Measurements from ENCODE around the gene FAM222B.

Gene FAM222B

GRCh38 chr17:28744104-28744971 is 98.3 kb downstream of the FAM222B start:
- H3K4me3 ChIP-seq = peak overlapping the region; percentile 73
- no peak for TF ChIP-seq CTCF (IDR thresholded peaks at IDR 0.05)
- DNase-seq (ENCODE audit: low spot score) = no peak

GRCh38 chr17:28743243-28744103 is 99.1 kb downstream of the FAM222B start, which contains the start of gene TRAF4:
TRAF4 (plus strand) TSS chr17:28744011; CDS start chr17:28744113, 102 bp downstream.
- Histone ChIP-seq H3K27ac (peak within 1 kb of the TSS; percentile 85 to 90), H3K4me3 (peak within 1 kb of the TSS; percentile 73)
- TF ChIP-seq CTCF (IDR thresholded peaks at IDR 0.05) = no peak
- no peak for DNase-seq (ENCODE audit: low spot score)

More at GRCh38 chr17:28744104-28744971, 98.3 kb downstream of the FAM222B start:
- H3K27ac ChIP-seq = peak overlapping the region; percentile 85 to 90

DNA sequence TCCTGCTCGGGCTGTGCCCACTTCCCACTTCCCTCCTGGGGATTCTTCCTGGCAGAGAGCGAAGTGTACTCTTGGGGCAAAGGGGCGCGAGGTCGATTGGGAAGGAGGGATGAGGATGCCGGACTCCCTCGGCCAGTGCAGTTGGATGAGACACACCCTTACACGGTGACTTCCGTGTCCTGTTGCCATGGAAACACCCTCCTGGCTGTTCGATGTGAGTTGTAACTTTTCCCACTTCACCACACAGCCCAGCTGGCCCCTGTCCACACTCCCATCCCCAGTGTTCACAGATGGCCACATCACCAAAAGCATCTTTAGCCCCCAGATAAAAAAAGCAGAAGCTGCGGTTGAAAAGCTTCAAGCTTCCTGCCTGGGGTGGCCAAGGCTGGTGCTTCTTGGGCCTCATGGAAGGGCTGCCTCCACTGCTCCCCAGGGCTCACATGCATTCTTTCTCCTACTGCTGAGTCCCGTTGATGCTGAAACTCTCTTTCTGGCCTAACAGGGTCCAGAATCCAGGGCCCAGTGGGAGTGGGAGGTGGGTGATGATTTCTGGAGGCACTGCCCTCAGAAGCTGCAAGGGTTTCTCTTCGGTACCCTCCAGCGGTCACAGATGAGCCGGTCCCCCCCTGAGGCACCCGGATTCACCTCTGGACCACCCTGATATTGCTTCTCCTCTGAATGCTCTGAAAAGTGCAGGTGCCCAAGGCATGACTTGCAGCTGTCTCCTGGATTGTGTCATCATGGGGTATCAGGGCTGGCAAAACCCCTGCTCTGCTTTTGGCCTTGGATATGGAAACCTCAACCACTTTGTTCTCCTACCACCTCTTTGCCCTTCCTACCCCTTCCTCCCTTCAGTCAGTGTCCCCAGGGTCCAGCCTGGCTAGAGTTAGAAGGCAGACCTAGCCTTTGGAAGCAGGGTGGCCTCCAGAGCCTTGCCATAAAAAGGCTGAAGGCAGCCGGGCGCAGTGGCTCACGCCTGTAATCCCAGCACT is 100.9 kb downstream of the FAM222B start:
- H3K4me3 ChIP-seq = no peak overlapping the region
- no peak for TF ChIP-seq CTCF (IDR thresholded peaks at IDR 0.05)
- no peak overlapping the region for H3K27ac ChIP-seq
- DNase-seq (ENCODE audit: low spot score) = no peak

DNA sequence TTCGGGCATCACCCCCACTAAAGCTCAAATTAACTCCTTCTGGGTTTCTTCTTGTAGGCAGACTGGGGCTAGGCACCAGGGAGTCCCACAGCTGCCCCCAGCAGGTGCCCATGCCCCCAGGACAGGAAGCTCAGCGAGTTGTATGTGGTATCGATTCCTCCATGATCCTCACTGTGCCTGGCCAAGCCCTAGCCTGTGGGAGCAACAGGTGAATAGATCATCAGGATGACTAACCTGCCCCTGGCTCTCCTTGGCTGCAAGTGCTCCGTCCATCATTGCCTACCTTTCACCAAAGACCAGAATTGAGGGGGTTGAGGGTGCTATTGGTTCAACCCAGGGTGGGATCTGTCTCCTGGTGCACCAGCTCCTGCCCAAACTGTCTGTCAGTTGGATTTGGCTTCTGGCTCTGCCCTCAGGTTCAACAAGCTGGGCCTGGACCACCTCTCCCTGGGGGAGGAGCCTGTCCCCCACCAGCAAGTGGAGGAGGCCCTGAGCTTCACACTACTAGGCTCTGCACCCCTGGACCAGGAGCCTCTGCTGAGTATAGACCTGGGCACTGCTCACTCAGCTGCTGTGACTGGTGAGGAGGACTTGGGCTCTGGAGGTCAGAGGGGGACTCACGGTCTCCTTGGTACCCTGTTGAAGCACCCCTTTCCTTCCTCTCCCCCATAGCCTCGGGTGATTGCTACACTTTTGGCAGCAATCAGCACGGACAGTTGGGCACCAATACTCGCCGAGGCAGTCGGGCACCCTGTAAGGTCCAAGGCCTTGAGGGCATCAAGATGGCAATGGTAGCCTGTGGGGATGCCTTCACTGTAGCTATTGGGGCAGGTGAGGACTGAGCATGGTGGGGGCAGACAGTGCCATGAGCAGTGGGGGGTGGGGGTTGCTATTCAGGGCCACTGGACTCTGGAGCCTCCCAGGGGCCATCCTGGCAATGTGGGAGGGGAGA is 101.9 kb downstream of the FAM222B start:
- Histone ChIP-seq H3K4me3 (no peak overlapping the region), H3K27ac (no peak overlapping the region)
- TF ChIP-seq CTCF (IDR thresholded peaks at IDR 0.05) = no peak
- no peak for DNase-seq (ENCODE audit: low spot score)

DNA sequence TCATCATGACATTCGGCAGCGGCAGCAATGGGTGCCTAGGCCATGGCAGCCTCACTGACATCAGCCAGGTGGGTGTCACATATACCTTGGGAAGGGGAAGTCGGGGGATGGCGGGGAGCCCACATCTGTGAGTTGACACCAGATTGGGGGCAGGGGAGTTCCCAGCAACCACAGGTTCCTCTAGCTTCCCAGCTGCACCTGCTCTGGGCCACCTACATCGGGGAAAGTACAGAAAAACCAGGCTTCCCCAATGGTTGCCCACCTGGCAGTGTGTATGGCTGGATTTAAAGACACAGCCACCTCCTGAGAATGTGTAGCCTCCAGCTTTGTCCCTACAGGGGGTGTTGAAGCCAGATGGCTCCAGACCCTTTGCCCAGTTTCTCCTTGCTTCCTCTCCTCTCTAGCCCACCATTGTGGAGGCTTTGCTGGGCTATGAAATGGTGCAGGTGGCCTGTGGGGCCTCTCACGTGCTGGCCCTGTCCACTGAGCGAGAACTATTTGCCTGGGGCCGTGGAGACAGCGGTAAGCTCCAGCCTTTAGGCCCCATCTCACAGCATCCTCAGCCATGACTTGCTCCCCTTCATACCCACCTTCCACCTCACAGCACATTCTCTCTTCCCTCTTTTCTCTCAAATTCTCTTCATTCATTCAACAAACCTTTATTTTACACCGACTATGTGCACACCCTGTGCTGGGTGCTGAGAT is 103.8 kb downstream of the FAM222B start:
- Histone ChIP-seq H3K27ac (no peak overlapping the region), H3K4me3 (no peak overlapping the region)
- DNase-seq (ENCODE audit: low spot score) = no peak
- TF ChIP-seq CTCF (IDR thresholded peaks at IDR 0.05) = no peak

Measured in coronary artery (tissue), 2 donors.